ENCODE data around the gene CHD3. TPM values are rescaled to one million over a fixed set of nuclear protein-coding genes. Genes with fewer than 3 reads are reported as not detected.

Gene CHD3
- total and polyA plus RNA-seq, 5 donors from 2014 or later: 5.0 to 273 (median 7.3) TPM

DNA sequence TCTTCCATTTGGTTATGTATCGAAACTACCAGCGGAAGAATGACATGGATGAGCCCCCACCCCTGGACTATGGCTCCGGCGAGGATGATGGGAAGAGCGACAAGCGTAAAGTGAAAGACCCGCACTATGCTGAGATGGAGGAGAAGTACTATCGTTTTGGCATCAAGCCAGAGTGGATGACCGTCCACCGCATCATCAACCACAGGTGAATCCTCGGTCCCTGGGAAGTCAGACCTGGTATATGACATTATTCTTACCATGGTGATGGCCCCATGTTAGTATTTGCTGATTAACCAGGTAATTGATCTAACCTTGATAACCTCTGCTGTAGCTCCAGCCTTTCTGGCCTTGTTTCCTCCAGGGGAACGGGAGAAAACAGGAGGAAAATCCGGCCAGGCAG lies 8.5 kb downstream of the CHD3 start:
- H3K27ac Mint-ChIP-seq: peak overlapping the region in 2 of 3 donors; percentile 31 to 45

DNA sequence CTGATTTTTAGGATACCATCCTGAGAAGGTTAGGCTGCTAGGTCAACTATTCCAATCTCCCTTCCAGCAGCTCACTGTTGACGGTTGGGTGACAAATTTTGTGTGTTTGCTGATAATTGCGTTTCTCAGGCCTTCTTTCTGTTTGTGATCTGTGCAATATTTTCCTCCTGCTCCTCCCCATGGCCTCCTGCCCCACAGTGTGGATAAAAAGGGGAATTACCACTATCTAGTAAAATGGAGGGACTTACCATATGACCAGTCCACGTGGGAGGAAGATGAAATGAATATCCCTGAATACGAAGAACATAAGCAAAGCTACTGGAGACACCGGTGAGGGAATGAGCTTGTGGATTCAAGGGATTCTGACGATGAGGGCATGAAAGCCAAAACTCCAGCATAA lies 9.2 kb downstream of the CHD3 start:
- Histone ChIP-seq H3K36me3 (ENCODE audit: control insufficient read depth, insufficient read depth, low read length) (peaks cover 94% of the 10 kb centered on the region), H3K27ac (ENCODE audit: insufficient read depth, low read length, poor library complexity, severe bottlenecking) (no peak overlapping the region), H3K27me3 (ENCODE audit: control insufficient read depth, insufficient read depth, low read length) (no peaks in the 10 kb centered on the region), H3K4me3 (ENCODE audit: low read depth, low read length) (no peak overlapping the region), H3K4me1 (ENCODE audit: control insufficient read depth, insufficient read depth, low read length, poor library complexity, severe bottlenecking) (no peaks in the 10 kb centered on the region), H3K9me3 (ENCODE audit: control insufficient read depth in 2 of 2, low read length in 2 of 2) (no peaks in the 10 kb centered on the region)
- H3K4me1 Mint-ChIP-seq: peaks cover 7 to 18% (median 12%) of the 10 kb centered on the region in 4 donors
- ATAC-seq (ENCODE audit: low read depth in 2 of 2) (peak in 1 of 2 donors; percentile 58), DNase-seq (peak in 2 of 3 donors; percentile 39 to 41)
- peak overlapping the region; percentile 15 to 70 (median 38) for H3K27ac Mint-ChIP-seq
- H3K9me3 Mint-ChIP-seq: no peaks in the 10 kb centered on the region
- H3K4me3 Mint-ChIP-seq: peak overlapping the region in 1 of 4 donors; percentile 2
- H3K27me3 Mint-ChIP-seq: no peaks in the 10 kb centered on the region
- peaks cover 62% of the 10 kb centered on the region for H3K36me3 Mint-ChIP-seq

More for the DNA sequence above, 8.5 kb downstream of the CHD3 start:
- no peak for ATAC-seq (ENCODE audit: low read depth in 2 of 2)
- no peak overlapping the region for H3K4me3 ChIP-seq (ENCODE audit: low read depth, low read length)
- no peaks in the 10 kb centered on the region for H3K27me3 ChIP-seq (ENCODE audit: control insufficient read depth, insufficient read depth, low read length)
- no peaks in the 10 kb centered on the region for H3K4me1 ChIP-seq (ENCODE audit: control insufficient read depth, insufficient read depth, low read length, poor library complexity, severe bottlenecking)
- H3K36me3 Mint-ChIP-seq: peaks cover 59% of the 10 kb centered on the region
- no peak for DNase-seq
- H3K9me3 Mint-ChIP-seq: no peaks in the 10 kb centered on the region
- no peaks in the 10 kb centered on the region for H3K27me3 Mint-ChIP-seq
- no peaks in the 10 kb centered on the region for H3K9me3 ChIP-seq (ENCODE audit: control insufficient read depth in 2 of 2, low read length in 2 of 2)
- H3K4me1 Mint-ChIP-seq: peaks cover 7 to 18% (median 13%) of the 10 kb centered on the region in 4 donors
- H3K4me3 Mint-ChIP-seq: no peak overlapping the region
- H3K27ac ChIP-seq (ENCODE audit: insufficient read depth, low read length, poor library complexity, severe bottlenecking): no peak overlapping the region
- peaks cover 90% of the 10 kb centered on the region for H3K36me3 ChIP-seq (ENCODE audit: control insufficient read depth, insufficient read depth, low read length)

DNA sequence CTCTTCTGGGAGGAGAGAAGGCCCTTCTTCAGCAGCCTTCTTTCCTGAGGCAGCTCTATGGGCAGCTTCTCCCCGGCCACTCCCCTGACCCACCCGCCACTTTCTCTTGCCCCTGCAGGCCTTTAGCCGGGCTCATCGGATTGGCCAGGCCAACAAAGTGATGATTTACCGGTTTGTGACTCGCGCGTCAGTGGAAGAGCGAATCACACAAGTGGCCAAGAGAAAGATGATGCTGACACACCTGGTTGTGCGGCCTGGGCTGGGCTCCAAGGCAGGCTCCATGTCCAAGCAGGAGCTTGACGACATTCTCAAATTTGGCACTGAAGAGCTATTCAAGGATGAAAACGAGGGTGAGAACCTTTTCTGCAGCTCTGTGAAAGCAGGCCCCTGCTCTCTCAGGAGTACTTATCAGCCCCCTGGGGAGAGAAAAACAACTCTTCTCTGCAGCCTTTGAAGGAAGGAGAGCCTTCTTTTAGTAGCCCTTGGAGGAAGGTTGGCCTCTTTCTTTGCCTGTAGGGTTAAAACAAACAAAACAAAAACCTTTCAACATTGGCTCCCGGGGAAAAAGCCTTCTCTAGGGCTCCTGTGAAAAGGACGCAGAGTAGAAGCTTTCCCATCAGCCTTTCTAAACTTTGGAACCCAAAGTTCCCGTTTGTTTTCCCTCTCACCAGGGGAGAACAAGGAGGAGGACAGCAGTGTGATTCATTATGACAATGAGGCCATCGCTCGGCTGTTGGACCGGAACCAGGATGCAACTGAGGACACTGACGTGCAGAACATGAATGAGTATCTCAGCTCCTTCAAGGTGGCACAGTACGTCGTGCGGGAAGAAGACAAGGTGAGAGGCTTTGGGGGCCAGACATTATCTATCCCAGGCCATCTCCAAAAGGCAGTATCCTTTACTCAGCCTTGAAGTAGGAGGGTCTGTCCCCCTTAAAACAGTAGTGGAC lies 14.8 kb downstream of the CHD3 start:
- Mint-ChIP-seq H3K36me3 (peaks cover 62% of the 10 kb centered on the region), H3K4me1 (peaks cover 0 to 3% (median 1%) of the 10 kb centered on the region in 4 donors), H3K27ac (peak overlapping the region; percentile 34 to 84 (median 70)), H3K9me3 (no peaks in the 10 kb centered on the region), H3K27me3 (no peaks in the 10 kb centered on the region), H3K4me3 (no peak overlapping the region)
- DNase-seq (no peak), ATAC-seq (ENCODE audit: low read depth in 2 of 2) (no peak)
- no peaks in the 10 kb centered on the region for H3K27me3 ChIP-seq (ENCODE audit: control insufficient read depth, insufficient read depth, low read length)
- no peak overlapping the region for H3K4me3 ChIP-seq (ENCODE audit: low read depth, low read length)
- H3K9me3 ChIP-seq (ENCODE audit: control insufficient read depth in 2 of 2, low read length in 2 of 2): no peaks in the 10 kb centered on the region
- H3K36me3 ChIP-seq (ENCODE audit: control insufficient read depth, insufficient read depth, low read length): peaks cover 99% of the 10 kb centered on the region
- no peak overlapping the region for H3K27ac ChIP-seq (ENCODE audit: insufficient read depth, low read length, poor library complexity, severe bottlenecking)
- H3K4me1 ChIP-seq (ENCODE audit: control insufficient read depth, insufficient read depth, low read length, poor library complexity, severe bottlenecking): no peaks in the 10 kb centered on the region

DNA sequence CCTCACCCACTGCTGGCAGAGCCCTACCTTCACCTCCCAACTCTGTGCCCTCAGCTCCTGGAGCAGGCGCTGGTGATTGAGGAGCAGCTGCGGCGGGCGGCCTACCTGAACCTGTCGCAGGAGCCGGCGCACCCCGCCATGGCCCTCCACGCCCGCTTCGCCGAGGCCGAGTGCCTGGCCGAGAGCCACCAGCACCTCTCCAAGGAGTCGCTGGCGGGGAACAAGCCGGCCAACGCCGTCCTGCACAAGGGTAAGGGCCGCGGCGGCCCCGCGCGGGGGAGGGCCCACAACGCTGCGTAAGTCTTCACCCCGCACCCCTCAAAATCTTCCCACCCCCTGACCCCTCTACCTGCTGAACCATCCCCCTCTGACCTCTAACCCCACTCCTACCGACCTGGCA lies 20.5 kb downstream of the CHD3 start:
- no peaks in the 10 kb centered on the region for H3K27me3 ChIP-seq (ENCODE audit: control insufficient read depth, insufficient read depth, low read length)
- no peaks in the 10 kb centered on the region for H3K9me3 Mint-ChIP-seq
- H3K9me3 ChIP-seq (ENCODE audit: control insufficient read depth in 2 of 2, low read length in 2 of 2): no peaks in the 10 kb centered on the region
- ATAC-seq (ENCODE audit: low read depth in 2 of 2) (no peak), DNase-seq (no peak)
- H3K4me3 Mint-ChIP-seq: no peak overlapping the region
- H3K4me3 ChIP-seq (ENCODE audit: low read depth, low read length): no peak overlapping the region
- H3K27ac Mint-ChIP-seq: no peak overlapping the region
- peaks cover 50% of the 10 kb centered on the region for H3K36me3 Mint-ChIP-seq
- H3K27ac ChIP-seq (ENCODE audit: insufficient read depth, low read length, poor library complexity, severe bottlenecking): no peak overlapping the region
- no peaks in the 10 kb centered on the region for H3K27me3 Mint-ChIP-seq
- peaks cover 79% of the 10 kb centered on the region for H3K36me3 ChIP-seq (ENCODE audit: control insufficient read depth, insufficient read depth, low read length)
- H3K4me1 ChIP-seq (ENCODE audit: control insufficient read depth, insufficient read depth, low read length, poor library complexity, severe bottlenecking): peaks cover 7% of the 10 kb centered on the region
- H3K4me1 Mint-ChIP-seq: peaks cover 8 to 21% (median 9%) of the 10 kb centered on the region in 4 donors

DNA sequence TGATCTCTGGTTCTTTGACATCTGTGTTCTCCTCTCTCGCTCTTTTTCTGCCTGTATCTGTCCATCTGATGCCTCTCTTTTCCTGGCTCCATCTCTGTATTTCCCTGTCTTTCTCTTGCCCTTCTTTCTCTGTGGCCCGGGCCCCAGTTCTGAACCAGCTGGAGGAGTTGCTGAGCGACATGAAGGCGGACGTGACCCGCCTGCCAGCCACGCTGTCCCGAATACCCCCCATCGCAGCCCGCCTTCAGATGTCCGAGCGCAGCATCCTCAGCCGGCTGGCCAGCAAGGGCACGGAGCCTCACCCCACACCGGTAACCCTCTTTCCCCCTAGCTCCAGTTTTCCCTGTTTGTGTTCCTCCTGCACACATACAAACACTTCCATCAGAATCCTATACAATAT lies 21.7 kb downstream of the CHD3 start:
- ATAC-seq (ENCODE audit: low read depth in 2 of 2) (no peak), DNase-seq (no peak)
- H3K27me3 ChIP-seq (ENCODE audit: control insufficient read depth, insufficient read depth, low read length): no peaks in the 10 kb centered on the region
- Mint-ChIP-seq H3K4me1 (peaks cover 9 to 29% (median 13%) of the 10 kb centered on the region in 4 donors), H3K4me3 (no peak overlapping the region), H3K27me3 (no peaks in the 10 kb centered on the region), H3K27ac (peak overlapping the region in 2 of 3 donors; percentile 53 to 67), H3K9me3 (no peaks in the 10 kb centered on the region), H3K36me3 (peaks cover 39% of the 10 kb centered on the region)
- H3K9me3 ChIP-seq (ENCODE audit: control insufficient read depth in 2 of 2, low read length in 2 of 2): no peaks in the 10 kb centered on the region
- H3K36me3 ChIP-seq (ENCODE audit: control insufficient read depth, insufficient read depth, low read length): peaks cover 67% of the 10 kb centered on the region
- no peak overlapping the region for H3K27ac ChIP-seq (ENCODE audit: insufficient read depth, low read length, poor library complexity, severe bottlenecking)
- no peak overlapping the region for H3K4me3 ChIP-seq (ENCODE audit: low read depth, low read length)
- peaks cover 13% of the 10 kb centered on the region for H3K4me1 ChIP-seq (ENCODE audit: control insufficient read depth, insufficient read depth, low read length, poor library complexity, severe bottlenecking)

DNA sequence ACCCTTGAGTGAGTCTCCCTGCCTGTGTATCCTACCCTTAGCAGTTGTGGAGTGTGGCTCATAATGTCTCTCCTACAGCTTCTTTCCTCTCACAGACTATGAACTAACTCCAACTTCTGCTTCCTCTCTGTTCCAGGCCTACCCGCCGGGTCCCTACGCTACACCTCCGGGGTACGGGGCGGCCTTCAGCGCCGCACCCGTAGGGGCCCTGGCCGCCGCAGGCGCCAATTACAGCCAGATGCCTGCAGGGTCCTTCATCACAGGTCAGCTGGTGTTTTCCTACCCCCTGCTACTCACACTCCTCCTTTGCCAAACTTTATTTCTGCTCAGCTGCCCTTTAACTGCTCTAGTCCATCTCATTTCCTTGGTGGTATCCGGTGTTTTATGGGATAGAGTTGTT lies 22.1 kb downstream of the CHD3 start:
- Histone ChIP-seq H3K4me3 (ENCODE audit: low read depth, low read length) (no peak overlapping the region), H3K9me3 (ENCODE audit: control insufficient read depth in 2 of 2, low read length in 2 of 2) (no peaks in the 10 kb centered on the region), H3K27ac (ENCODE audit: insufficient read depth, low read length, poor library complexity, severe bottlenecking) (no peak overlapping the region), H3K36me3 (ENCODE audit: control insufficient read depth, insufficient read depth, low read length) (peaks cover 62% of the 10 kb centered on the region), H3K4me1 (ENCODE audit: control insufficient read depth, insufficient read depth, low read length, poor library complexity, severe bottlenecking) (peaks cover 15% of the 10 kb centered on the region), H3K27me3 (ENCODE audit: control insufficient read depth, insufficient read depth, low read length) (no peaks in the 10 kb centered on the region)
- Mint-ChIP-seq H3K27me3 (no peaks in the 10 kb centered on the region), H3K4me1 (peaks cover 9 to 33% (median 15%) of the 10 kb centered on the region in 4 donors), H3K9me3 (no peaks in the 10 kb centered on the region), H3K36me3 (peaks cover 35% of the 10 kb centered on the region), H3K27ac (peak overlapping the region in 1 of 3 donors; percentile 67), H3K4me3 (no peak overlapping the region)
- DNase-seq (no peak), ATAC-seq (ENCODE audit: low read depth in 2 of 2) (no peak)

DNA sequence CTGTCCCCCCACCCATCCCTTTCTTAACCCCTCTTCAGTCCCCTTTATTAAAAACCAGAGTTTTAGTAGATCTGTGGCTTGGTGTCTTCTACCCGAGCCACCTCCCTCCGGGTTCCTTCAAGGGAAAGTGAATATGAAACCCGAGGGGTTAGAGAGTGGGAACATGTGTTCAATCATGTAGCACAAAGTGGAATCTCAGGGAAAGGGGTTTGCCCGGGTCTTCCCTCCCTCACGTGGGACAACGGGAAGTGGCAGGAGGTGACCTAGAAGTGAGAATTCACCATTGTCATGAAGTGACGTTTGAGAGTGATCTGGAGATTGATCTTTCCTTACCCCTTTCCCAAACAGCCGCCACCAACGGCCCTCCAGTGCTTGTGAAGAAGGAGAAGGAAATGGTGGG lies 22.5 kb downstream of the CHD3 start:
- Mint-ChIP-seq H3K27ac (peak overlapping the region in 1 of 3 donors; percentile 67), H3K4me1 (peaks cover 9 to 34% (median 15%) of the 10 kb centered on the region in 4 donors), H3K9me3 (no peaks in the 10 kb centered on the region), H3K27me3 (no peaks in the 10 kb centered on the region), H3K36me3 (peaks cover 35% of the 10 kb centered on the region), H3K4me3 (no peak overlapping the region)
- H3K27ac ChIP-seq (ENCODE audit: insufficient read depth, low read length, poor library complexity, severe bottlenecking): no peak overlapping the region
- no peaks in the 10 kb centered on the region for H3K27me3 ChIP-seq (ENCODE audit: control insufficient read depth, insufficient read depth, low read length)
- peaks cover 16% of the 10 kb centered on the region for H3K4me1 ChIP-seq (ENCODE audit: control insufficient read depth, insufficient read depth, low read length, poor library complexity, severe bottlenecking)
- DNase-seq: no peak
- no peak for ATAC-seq (ENCODE audit: low read depth in 2 of 2)
- H3K36me3 ChIP-seq (ENCODE audit: control insufficient read depth, insufficient read depth, low read length): peaks cover 58% of the 10 kb centered on the region
- H3K9me3 ChIP-seq (ENCODE audit: control insufficient read depth in 2 of 2, low read length in 2 of 2): no peaks in the 10 kb centered on the region
- no peak overlapping the region for H3K4me3 ChIP-seq (ENCODE audit: low read depth, low read length)

All from CD4-positive, CD25-positive, alpha-beta regulatory T cell (primary cell).